ENCODE data around the gene MPI.

DNA sequence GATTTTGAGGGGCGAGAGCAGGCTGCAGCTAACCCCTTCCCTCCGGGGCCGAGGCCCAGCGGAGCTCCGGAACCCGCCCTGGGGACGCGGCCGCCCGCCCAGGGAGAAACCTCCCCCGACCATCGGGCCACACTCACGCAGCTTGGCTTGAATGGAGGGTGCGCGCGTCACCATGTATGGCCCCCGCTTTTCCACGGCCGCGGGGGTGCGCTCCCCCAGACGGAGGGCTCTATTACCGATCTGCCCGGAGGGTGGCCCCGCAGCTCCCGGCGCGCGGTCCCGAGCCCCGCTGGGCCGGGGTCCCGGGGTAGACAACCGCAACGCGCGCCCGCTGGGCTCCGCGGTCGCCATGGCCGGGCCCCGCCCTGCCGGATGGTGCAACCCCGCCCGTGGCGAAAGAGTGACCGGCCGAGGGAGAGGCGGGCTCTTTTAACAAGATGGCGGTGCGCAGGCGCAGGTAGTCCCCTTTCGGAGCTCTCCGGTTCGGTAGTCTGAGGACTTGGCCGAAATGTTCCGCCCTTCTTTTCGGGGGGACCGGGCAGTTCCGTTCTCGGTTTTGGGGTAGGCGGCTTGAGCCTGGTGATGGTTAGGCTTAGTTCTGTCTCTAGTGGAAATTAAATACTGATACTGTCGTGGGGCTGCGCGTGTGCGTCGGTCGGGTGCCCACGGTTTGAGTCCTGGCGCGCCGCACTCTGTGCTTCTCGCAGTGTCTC lies 16.8 kb downstream of the MPI start, which contains the start of gene FAM219B:
- TF ChIP-seq EZH2 (IDR thresholded peaks at IDR 0.05; ENCODE audit: low read length, missing control alignments), result no peak
- TF ChIP-seq, protein P1, sequence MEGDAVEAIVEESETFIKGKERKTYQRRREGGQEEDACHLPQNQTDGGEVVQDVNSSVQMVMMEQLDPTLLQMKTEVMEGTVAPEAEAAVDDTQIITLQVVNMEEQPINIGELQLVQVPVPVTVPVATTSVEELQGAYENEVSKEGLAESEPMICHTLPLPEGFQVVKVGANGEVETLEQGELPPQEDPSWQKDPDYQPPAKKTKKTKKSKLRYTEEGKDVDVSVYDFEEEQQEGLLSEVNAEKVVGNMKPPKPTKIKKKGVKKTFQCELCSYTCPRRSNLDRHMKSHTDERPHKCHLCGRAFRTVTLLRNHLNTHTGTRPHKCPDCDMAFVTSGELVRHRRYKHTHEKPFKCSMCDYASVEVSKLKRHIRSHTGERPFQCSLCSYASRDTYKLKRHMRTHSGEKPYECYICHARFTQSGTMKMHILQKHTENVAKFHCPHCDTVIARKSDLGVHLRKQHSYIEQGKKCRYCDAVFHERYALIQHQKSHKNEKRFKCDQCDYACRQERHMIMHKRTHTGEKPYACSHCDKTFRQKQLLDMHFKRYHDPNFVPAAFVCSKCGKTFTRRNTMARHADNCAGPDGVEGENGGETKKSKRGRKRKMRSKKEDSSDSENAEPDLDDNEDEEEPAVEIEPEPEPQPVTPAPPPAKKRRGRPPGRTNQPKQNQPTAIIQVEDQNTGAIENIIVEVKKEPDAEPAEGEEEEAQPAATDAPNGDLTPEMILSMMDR (conservative IDR thresholded peaks at IDR 0.05 in 1 of 2, IDR thresholded peaks at IDR 0.05 in 1 of 2; ENCODE audit: low read depth in 1 of 2, low read length in 2 of 2), result no peak
